Adrenal gland (tissue), 12 donors: Measurements from ENCODE around the gene NLRC4. TPM values are rescaled to one million over a fixed set of nuclear protein-coding genes. Genes with fewer than 3 reads are reported as not detected.

ENCODE experiments used
- DNase-seq, 7 donors: peaks; one replicate each; pipeline ENCODE4 v3.0.0-alpha.2; 2019 to 2020
- H3K27ac ChIP-seq, 5 donors: fragments of 200-600 bp; sonication (generic) in 4 of 5; 1 replicate in 3 of 5; 2 replicates in 2 of 5; pipeline versions ENCODE4 v1.5.1 to v1.8.0; 2016 to 2020; ENCODE audit warnings: mild to moderate bottlenecking in 1 of 5
- H3K27me3 ChIP-seq: fragments of 200-600 bp; 2 replicates; pipeline ENCODE4 v1.8.0; 2021
- H3K36me3 ChIP-seq, 2 donors: fragments of 200-600 bp; replicated peaks in 1 of 2; 1 replicate in 1 of 2; 2 replicates in 1 of 2; pipeline versions ENCODE4 v1.5.1 to v1.8.0; 2018 to 2022
- H3K4me1 ChIP-seq, 2 donors: fragments of 200-600 bp; replicated peaks in 1 of 2; 1 replicate in 1 of 2; 2 replicates in 1 of 2; pipeline versions ENCODE4 v1.5.1 to v1.8.0; 2018 to 2021
- H3K4me3 ChIP-seq, 4 donors: fragments of 200-600 bp; sonication (generic) in 3 of 4; one replicate each; pipeline ENCODE4 v1.5.1; 2016 to 2018
- H3K9me3 ChIP-seq, 3 donors: fragments of 200-600 bp; sonication (generic) in 1 of 3; replicated peaks in 1 of 3; 1 replicate in 2 of 3; 2 replicates in 1 of 3; pipeline versions ENCODE4 v1.5.1 to v1.8.0; 2016 to 2021
- POLR2A ChIP-seq, 2 donors: fragments of 450-650 bp; IDR thresholded peaks; one replicate each; pipeline ENCODE4 v1.6.1; 2017; ENCODE audit warnings: antibody characterized with exemption in 2 of 2, mild to moderate bottlenecking in 2 of 2, moderate library complexity in 1 of 2
- WGBS, 4 donors: extraction: QIAGEN DNeasy Blood & Tissue Kit in 2 of 4; methylation state at CpG; one replicate each; pipeline versions ENCODE4 v1.1.5 to v1.1.7; 2013 to 2017; 5-methylcytosine and 5-hydroxymethylcytosine counted together
- intact Hi-C, 2 donors: fragments of 100-400 bp; cut with DNase I; formaldehyde crosslinking; loops; one replicate each; pipeline versions ENCODE4 v1.14.1 to v1.15.0; 2022 to 2023
- polyA plus RNA-seq, 3 donors: library from polyadenylated mRNA; stranded (reverse); fragments of 200-250 nt in 2 of 3; fragments of 350-450 nt in 1 of 3; fragmentation: Illumina TruSeq in 1 of 3; extraction: RNeasy Lipid Tissue Mini Kit (QIAGEN cat#74804) in 1 of 3; gene quantifications; one replicate each; pipeline ENCODE4 v1.2.3, GENCODE V29; 2013 to 2014
- total RNA-seq, 9 donors: library from RNA; depleted of rRNA in 4 of 9; stranded (reverse); fragments of >200 nt in 4 of 9; fragments of 120-200 nt in 1 of 9; fragmentation: NEBNext Ultra II Directional in 1 of 9; extraction: Animal tissue kit (Norgen Biotek cat#: 25700) in 1 of 9; gene quantifications; one replicate each; pipeline versions ENCODE4 v1.1.0 to v1.2.4, GENCODE V29; 2013 to 2023
- TF ChIP-seq, protein P1 (sequence below), 6 experiments: fragments of 450-650 bp in 4 of 6; fragments of 200-600 bp in 2 of 6; sonication (generic) in 1 of 6; IDR thresholded peaks; 1 replicate in 5 of 6; 2 replicates in 1 of 6; pipeline versions ENCODE4 v1.5.1 to v1.8.0; 2016 to 2021; ENCODE audit warnings: antibody characterized with exemption in 6 of 6, mild to moderate bottlenecking in 2 of 6, moderate library complexity in 1 of 6
- donor health status: healthy with polysubstance abuse.
- donor health status: Bipolar disorder and iron deficiency.
- donor health status: DM: yes; HTN: yes; CAD: no.
- donor health status: DM: no; HTN: no; CAD: no.
- donor health status: DM: no; HTN: no; CAD: no.
- donor health status: DM: yes; HTN: yes; CAD: no.

NLRC4 gene
- total and polyA plus RNA-seq, 12 donors = 0.72 to 6.8 (median 3.3) TPM

DNA sequence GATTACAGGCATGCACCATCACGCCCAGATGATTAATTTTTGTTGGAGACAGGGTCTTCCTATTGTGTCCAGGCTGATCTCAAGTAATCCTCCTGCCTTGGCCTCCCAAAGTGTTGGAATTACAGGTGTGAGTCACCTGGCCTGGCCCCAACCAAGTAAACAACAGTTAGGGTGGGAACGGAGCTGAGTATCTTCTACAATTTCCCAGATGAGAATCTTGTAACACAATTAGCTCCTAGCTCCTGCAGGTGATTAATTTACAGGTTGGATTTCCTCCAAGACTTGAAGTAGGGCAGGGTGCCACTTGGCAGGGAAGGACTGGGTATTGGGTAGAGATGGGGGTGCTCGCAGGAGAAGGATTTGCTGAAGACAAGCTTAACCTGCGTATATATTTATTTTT, 17.8 kb downstream of the NLRC4 start:
- Histone ChIP-seq H3K27ac (no peak overlapping the region), H3K4me1 (no peaks in the 10 kb centered on the region), H3K36me3 (no peaks in the 10 kb centered on the region), H3K27me3 (no peaks in the 10 kb centered on the region), H3K4me3 (no peak overlapping the region), H3K9me3 (no peaks in the 10 kb centered on the region)
- TF ChIP-seq, protein P1, sequence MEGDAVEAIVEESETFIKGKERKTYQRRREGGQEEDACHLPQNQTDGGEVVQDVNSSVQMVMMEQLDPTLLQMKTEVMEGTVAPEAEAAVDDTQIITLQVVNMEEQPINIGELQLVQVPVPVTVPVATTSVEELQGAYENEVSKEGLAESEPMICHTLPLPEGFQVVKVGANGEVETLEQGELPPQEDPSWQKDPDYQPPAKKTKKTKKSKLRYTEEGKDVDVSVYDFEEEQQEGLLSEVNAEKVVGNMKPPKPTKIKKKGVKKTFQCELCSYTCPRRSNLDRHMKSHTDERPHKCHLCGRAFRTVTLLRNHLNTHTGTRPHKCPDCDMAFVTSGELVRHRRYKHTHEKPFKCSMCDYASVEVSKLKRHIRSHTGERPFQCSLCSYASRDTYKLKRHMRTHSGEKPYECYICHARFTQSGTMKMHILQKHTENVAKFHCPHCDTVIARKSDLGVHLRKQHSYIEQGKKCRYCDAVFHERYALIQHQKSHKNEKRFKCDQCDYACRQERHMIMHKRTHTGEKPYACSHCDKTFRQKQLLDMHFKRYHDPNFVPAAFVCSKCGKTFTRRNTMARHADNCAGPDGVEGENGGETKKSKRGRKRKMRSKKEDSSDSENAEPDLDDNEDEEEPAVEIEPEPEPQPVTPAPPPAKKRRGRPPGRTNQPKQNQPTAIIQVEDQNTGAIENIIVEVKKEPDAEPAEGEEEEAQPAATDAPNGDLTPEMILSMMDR (IDR thresholded peaks at IDR 0.05) = no peak
- TF ChIP-seq POLR2A (IDR thresholded peaks at IDR 0.05) = no peak
- DNase-seq = no peak
- intact Hi-C loops = no loop called here
- whole genome bisulfite sequencing, 4 donors = 83 to 95% (median 93%) methylated on average over 4 of the region's 4 CpGs

DNA sequence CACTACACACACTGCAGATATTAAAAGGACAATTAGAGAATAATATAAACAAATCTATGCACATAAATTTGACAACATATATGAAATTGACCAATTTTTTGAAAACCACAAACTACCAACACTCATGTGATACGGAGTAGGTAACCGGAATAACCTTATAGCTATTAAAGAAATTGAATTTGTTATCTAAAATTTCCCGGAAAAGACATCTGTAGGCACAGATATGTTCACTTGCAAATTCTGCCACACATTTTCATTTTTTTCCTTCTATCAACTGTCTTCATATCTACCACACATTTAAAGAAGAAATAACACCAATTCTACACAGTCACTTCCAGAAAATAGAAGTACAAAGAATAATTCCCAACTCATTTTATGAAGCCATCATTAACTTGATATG, 22.4 kb downstream of the NLRC4 start:
- H3K27ac ChIP-seq = no peak overlapping the region
- no peaks in the 10 kb centered on the region for H3K9me3 ChIP-seq
- no peaks in the 10 kb centered on the region for H3K4me1 ChIP-seq
- H3K4me3 ChIP-seq = no peak overlapping the region
- intact Hi-C loops = no loop called here
- no peak for DNase-seq
- no peak for TF ChIP-seq POLR2A (IDR thresholded peaks at IDR 0.05)
- TF ChIP-seq, protein P1 (IDR thresholded peaks at IDR 0.05) = no peak
- 93 to 97% (median 95%) methylated on average over 3 of the region's 3 CpGs for WGBS, 4 donors
- no peaks in the 10 kb centered on the region for H3K27me3 ChIP-seq
- no peaks in the 10 kb centered on the region for H3K36me3 ChIP-seq

DNA sequence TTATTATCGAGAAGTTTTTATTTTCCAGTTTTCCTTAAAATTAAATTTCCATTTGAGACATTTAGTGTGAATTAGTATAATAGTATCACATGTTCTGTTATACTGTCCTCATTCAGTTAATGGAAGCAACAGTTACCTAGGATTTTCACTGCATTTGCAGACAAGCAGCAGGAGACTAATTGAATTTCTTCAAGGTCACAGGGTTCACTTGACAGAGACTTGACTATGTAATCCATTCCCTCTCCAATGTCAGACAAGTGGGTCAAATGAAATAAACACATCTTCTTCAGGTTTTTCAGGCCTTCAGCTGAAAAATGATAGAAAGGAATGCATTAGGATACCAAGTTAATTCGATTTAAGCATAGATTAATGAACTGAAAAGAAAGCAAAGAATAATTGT, 26.7 kb downstream of the NLRC4 start:
- DNase-seq = no peak
- Histone ChIP-seq H3K36me3 (no peaks in the 10 kb centered on the region), H3K9me3 (no peaks in the 10 kb centered on the region), H3K4me1 (no peaks in the 10 kb centered on the region), H3K27me3 (no peaks in the 10 kb centered on the region), H3K4me3 (no peak overlapping the region), H3K27ac (no peak overlapping the region)
- intact Hi-C loops = no loop called here
- WGBS, 4 donors = 81 to 87% (median 83%) methylated on average over 2 of the region's 2 CpGs
- TF ChIP-seq, protein P1 (IDR thresholded peaks at IDR 0.05) = no peak

DNA sequence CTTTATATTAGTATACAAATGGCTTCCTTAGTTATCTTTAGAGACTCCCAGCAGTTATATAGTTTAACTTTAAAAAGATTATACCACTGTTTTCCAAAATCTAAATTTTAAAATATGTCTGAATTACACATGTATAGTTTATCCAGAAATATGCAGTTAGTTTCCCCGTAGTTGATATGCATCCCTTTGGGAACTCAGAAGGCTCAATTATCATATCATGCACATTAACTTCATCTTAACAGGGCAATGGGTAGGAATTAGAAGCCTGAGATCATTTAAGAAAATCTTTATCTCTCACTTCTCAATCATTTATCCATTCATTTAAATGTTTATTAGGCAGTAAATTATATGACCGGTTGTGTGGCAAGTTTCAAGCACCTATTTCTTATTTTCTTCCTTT, 27.2 kb downstream of the NLRC4 start:
- TF ChIP-seq, protein P1 (IDR thresholded peaks at IDR 0.05) = no peak
- TF ChIP-seq POLR2A (IDR thresholded peaks at IDR 0.05) = no peak
- Histone ChIP-seq H3K27ac (no peak overlapping the region), H3K4me1 (no peaks in the 10 kb centered on the region), H3K36me3 (no peaks in the 10 kb centered on the region), H3K27me3 (no peaks in the 10 kb centered on the region), H3K4me3 (no peak overlapping the region), H3K9me3 (no peaks in the 10 kb centered on the region)
- intact Hi-C loops = no loop called here
- 90 to 96% (median 93%) methylated on average over 2 of the region's 2 CpGs for WGBS, 4 donors
- DNase-seq = no peak
